Retinal pigment epithelial cell (primary cell): ENCODE measurements around the gene GMPPB.
"Not testable (repeated sequence)": the region's sequence is repeated elsewhere in the genome, so short reads cannot be mapped to it uniquely, and the experiment has no call there.

Source experiments
- DNase-seq: peaks from one replicate; pipeline ENCODE4 v3.0.0-alpha.2; 2010; ENCODE audit warnings: low read depth
- H3K4me3 ChIP-seq: 2 replicates; pipeline ENCODE4 v1.5.1; 2011; ENCODE audit warnings: mild to moderate bottlenecking, low read length, control low read depth, moderate library complexity
- CTCF ChIP-seq: conservative IDR thresholded peaks from 2 replicates; pipeline ENCODE4 v1.5.1; 2011; ENCODE audit warnings: low read depth, low read length, control low read depth, inconsistent platforms

The GMPPB gene

GRCh38 chr3:49761661-49762060 is 37.9 kb upstream of the GMPPB start:
- no peak for TF ChIP-seq CTCF
- no peak overlapping the region for H3K4me3 ChIP-seq
- DNase-seq, result no peak

- DNase-seq, result no peak
- H3K4me3 ChIP-seq, result no peak overlapping the region
- TF ChIP-seq CTCF, result no peak
These were observed 35.5 kb upstream of the GMPPB start for GRCh38 chr3:49759226-49759625.

GRCh38 chr3:49757197-49757596 is 33.4 kb upstream of the GMPPB start:
- DNase-seq, result no peak
- H3K4me3 ChIP-seq, result no peak overlapping the region
- no peak for TF ChIP-seq CTCF

- H3K4me3 ChIP-seq, result no peak overlapping the region
- no peak for DNase-seq
- TF ChIP-seq CTCF, result no peak
These were observed 32.3 kb upstream of the GMPPB start for GRCh38 chr3:49756036-49756435.

- DNase-seq, result no peak
- H3K4me3 ChIP-seq, result no peak overlapping the region
- TF ChIP-seq CTCF, result no peak
These were observed 30.8 kb upstream of the GMPPB start for GRCh38 chr3:49754536-49754935.

GRCh38 chr3:49751501-49751900 is 27.8 kb upstream of the GMPPB start:
- DNase-seq, result no peak
- no peak for TF ChIP-seq CTCF
- H3K4me3 ChIP-seq, result no peak overlapping the region

GRCh38 chr3:49750056-49750455 is 26.3 kb upstream of the GMPPB start:
- no peak for TF ChIP-seq CTCF
- DNase-seq, result no peak

GRCh38 chr3:49748874-49749273 is 25.1 kb upstream of the GMPPB start:
- not testable (repeated sequence) for H3K4me3 ChIP-seq, DNase-seq

More at GRCh38 chr3:49750056-49750455, 26.3 kb upstream of the GMPPB start:
- no peak overlapping the region for H3K4me3 ChIP-seq
